Lower leg skin (tissue), 4 donors: ENCODE data around the gene HMCN2. TPM values are rescaled to one million over a fixed set of nuclear protein-coding genes. Genes with fewer than 3 reads are reported as not detected.

Experiments used
- DNase-seq, 2 donors: peaks; one replicate each; pipeline ENCODE4 v3.0.0-alpha.2; 2019; ENCODE audit warnings: low spot score in 2 of 2
- H3K4me3 ChIP-seq: fragments of 200-600 bp; sonication (generic); 2 replicates; pipeline ENCODE4 v1.5.1; 2017; ENCODE audit warnings: mild to moderate bottlenecking, low read depth; ENCODE audit not compliant: poor library complexity, severe bottlenecking
- POLR2A ChIP-seq, 2 donors: fragments of 450-650 bp; IDR thresholded peaks; one replicate each; pipeline ENCODE4 v1.6.1; 2016 to 2017; ENCODE audit warnings: antibody characterized with exemption in 2 of 2, mild to moderate bottlenecking in 1 of 2, moderate library complexity in 1 of 2
- WGBS, 2 donors: methylation state at CpG; one replicate each; pipeline ENCODE4 v1.1.5; 2018; 5-methylcytosine and 5-hydroxymethylcytosine counted together
- intact Hi-C: fragments of 100-400 bp; cut with DNase I; formaldehyde crosslinking; loops from one replicate; pipeline ENCODE4 v1.15.0; 2023; ENCODE audit warnings: low total_unique reads
- total RNA-seq, 4 donors: library from RNA; depleted of rRNA; stranded (reverse); fragments of >200 nt; gene quantifications; one replicate each; pipeline ENCODE4 v1.1.0, GENCODE V29; 2016
- TF ChIP-seq, protein P1 (sequence below), 3 donors: fragments of 450-650 bp; IDR thresholded peaks; one replicate each; pipeline ENCODE4 v1.5.1; 2016; ENCODE audit warnings: antibody characterized with exemption in 3 of 3, mild to moderate bottlenecking in 3 of 3, moderate library complexity in 2 of 3

The HMCN2 gene
- total RNA-seq, 4 donors from 2014 or later = 1.9 to 4.3 (median 3.0) TPM

DNA sequence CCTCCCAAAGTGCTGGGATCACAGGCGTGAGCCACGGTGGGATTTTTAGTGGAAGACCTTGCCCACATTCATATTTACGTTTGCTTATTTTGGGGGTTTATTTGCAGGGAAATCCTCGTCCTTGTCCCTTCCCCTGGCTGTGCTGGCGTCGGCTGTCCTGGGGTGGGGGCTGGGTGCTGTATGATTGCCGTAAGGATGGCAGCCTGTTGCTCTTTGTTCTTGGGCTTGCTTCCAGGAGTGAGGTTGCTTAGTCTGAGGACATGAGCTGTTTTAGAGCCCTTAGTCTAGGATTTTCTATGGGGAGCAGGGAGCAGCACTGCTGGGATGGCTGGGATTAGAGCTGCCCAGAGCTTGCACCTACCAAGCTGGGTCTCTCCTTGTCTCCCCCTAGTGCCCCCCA is 93.4 kb downstream of the HMCN2 start:
- no peak overlapping the region for H3K4me3 ChIP-seq
- 81 to 87% methylated on average over 7 of the region's 7 CpGs for WGBS, 2 donors
- intact Hi-C loops = no loop called here
- no peak for DNase-seq
- no peak for TF ChIP-seq POLR2A (IDR thresholded peaks at IDR 0.05)
- TF ChIP-seq, protein P1, sequence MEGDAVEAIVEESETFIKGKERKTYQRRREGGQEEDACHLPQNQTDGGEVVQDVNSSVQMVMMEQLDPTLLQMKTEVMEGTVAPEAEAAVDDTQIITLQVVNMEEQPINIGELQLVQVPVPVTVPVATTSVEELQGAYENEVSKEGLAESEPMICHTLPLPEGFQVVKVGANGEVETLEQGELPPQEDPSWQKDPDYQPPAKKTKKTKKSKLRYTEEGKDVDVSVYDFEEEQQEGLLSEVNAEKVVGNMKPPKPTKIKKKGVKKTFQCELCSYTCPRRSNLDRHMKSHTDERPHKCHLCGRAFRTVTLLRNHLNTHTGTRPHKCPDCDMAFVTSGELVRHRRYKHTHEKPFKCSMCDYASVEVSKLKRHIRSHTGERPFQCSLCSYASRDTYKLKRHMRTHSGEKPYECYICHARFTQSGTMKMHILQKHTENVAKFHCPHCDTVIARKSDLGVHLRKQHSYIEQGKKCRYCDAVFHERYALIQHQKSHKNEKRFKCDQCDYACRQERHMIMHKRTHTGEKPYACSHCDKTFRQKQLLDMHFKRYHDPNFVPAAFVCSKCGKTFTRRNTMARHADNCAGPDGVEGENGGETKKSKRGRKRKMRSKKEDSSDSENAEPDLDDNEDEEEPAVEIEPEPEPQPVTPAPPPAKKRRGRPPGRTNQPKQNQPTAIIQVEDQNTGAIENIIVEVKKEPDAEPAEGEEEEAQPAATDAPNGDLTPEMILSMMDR (IDR thresholded peaks at IDR 0.05) = no peak

DNA sequence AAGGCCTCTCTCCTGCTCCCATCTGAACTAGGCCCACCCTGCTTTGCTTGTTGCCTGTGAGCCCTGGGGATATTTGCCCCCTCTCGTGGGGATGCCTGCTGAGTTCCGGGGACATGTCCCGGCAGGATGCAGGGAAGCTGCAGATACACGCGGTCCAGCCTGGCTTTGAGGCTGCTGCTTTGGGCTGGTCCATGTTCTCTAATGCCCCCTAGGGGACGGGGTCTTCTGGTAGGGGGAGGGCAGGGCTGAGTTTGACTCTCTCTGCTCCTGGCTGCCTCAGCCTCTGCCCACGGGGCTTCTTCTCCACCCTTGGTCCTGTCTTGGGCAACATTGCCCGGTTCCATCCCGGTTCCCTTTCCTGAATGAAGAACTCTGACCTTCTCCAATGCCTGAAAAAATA is 94.3 kb downstream of the HMCN2 start:
- 68 to 81% methylated on average over 9 of the region's 9 CpGs for WGBS, 2 donors
- no peak for TF ChIP-seq POLR2A (IDR thresholded peaks at IDR 0.05)
- TF ChIP-seq, protein P1 (IDR thresholded peaks at IDR 0.05) = no peak
- intact Hi-C loops = no loop called here
- no peak overlapping the region for H3K4me3 ChIP-seq
- DNase-seq = no peak

DNA sequence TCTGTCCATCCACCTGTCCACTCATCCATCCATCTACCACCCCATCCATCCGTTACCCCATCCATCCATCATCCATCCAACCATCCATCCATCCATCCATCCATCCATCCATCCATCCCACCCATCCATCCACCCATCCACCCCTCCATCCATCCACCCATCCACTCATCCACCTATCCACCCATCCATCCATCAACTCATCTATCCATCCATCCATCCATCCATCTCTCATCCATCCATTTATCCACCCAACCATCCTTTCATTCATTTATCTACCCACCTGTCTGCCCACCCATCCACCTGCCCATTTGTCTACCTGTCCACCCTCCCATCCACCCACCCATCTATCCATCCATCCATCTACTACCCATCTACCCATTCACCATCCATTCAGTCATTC is 95.1 kb downstream of the HMCN2 start:
- no peak overlapping the region for H3K4me3 ChIP-seq
- intact Hi-C loops = no loop called here
- no peak for DNase-seq
- WGBS, 2 donors = 95 to 97% methylated on average over 1 of the region's 1 CpG
- TF ChIP-seq, protein P1 (IDR thresholded peaks at IDR 0.05) = no peak
- no peak for TF ChIP-seq POLR2A (IDR thresholded peaks at IDR 0.05)

DNA sequence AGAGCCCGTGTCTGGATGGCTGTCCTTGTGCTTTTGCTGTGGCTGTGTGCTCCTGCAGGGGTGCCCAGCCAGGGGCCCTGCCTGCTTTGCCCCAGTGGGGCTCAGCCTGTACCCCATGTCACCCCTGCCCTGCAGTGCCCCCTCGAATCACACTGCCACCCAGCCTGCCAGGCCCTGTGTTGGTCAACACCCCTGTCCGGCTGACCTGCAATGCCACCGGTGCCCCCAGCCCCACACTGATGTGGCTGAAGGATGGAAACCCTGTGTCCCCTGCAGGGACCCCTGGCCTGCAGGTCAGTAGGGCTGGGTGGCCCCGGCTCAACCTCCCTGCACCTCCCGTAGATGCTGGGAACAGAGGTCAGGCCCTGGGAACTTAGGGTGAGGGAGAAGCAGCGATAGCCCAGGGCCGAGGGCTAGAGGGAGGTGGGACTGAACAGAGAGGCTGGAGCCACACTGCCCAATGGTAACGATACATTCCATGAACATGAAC is 96.4 kb downstream of the HMCN2 start:
- intact Hi-C loops = no loop called here
- TF ChIP-seq, protein P1 (IDR thresholded peaks at IDR 0.05) = no peak
- TF ChIP-seq POLR2A (IDR thresholded peaks at IDR 0.05) = no peak
- DNase-seq = no peak
- no peak overlapping the region for H3K4me3 ChIP-seq
- WGBS, 2 donors = 91% methylated on average over 6 to 9 of the region's 9 CpGs

DNA sequence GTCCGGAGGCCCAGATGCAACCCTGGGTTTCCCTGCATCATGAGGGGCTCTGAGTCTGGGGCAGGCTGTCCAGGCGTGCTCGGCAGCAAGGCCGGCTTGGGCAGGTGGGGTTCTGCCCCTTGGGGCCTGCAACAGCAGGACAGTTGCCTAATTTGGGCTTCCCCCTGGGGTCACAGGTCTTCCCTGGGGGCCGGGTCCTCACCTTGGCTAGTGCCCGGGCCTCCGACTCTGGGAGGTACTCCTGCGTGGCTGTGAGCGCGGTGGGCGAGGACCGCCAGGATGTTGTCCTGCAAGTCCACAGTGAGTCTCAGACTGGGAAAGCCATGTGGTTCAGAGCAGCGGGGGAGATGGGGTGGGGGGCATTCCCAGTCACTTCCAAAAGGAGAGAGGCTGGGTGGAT is 97.1 kb downstream of the HMCN2 start:
- no peak for DNase-seq
- no peak overlapping the region for H3K4me3 ChIP-seq
- WGBS, 2 donors = 91 to 94% methylated on average over 13 of the region's 13 CpGs
- TF ChIP-seq, protein P1 (IDR thresholded peaks at IDR 0.05) = no peak
- TF ChIP-seq POLR2A (IDR thresholded peaks at IDR 0.05) = no peak
- intact Hi-C loops = no loop called here

DNA sequence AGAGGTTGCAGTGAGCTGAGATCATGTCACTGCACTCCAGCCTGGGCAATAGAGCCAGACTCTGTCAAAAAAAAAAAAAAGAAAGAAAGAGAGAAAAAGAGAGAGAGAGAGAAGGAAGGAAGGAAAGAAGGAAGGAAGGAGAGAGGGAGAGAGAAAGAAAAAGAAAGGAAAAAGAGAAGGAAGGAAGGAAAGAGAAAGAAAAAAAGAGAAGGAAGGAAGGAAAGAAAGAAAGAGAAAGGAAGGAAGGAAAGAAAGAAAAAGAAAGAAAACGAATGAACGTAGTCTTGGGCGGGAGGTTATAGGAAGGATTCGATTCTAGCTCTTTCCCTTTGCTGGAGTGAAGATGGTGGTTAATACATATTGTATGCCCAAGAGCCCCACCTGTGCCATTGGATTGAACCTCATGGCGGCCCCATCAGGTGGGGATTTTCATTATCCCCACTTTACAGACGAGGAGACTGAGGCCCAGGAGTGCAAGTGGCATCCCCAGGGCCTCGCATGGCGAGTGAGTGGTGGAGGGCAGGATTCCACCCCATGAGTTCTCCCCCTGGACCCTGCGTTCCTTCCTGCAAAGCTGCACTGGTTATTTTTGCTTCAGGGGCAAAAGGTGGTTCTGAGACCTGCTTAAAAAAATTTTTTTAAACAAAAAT is 98.3 kb downstream of the HMCN2 start:
- no peak for DNase-seq
- 89 to 92% methylated on average over 9 of the region's 9 CpGs for WGBS, 2 donors
- TF ChIP-seq POLR2A (IDR thresholded peaks at IDR 0.05) = no peak
- intact Hi-C loops = no loop called here
- H3K4me3 ChIP-seq = no peak overlapping the region
